ENCODE measurements around the gene MROH8. TPM values are rescaled to one million over a fixed set of nuclear protein-coding genes. Genes with fewer than 3 reads are reported as not detected.

MROH8 gene
- total RNA-seq, 4 donors from 2014 or later = 2.2 to 18.0 (median 3.5) TPM

GRCh38 chr20:37081717-37082289 is 97.5 kb downstream of the MROH8 start:
- H3K27me3 ChIP-seq = no peaks in the 10 kb centered on the region
- no peak overlapping the region for H3K27ac ChIP-seq
- intact Hi-C loops (cut with DNase I; ENCODE audit: low total_unique reads) (no loop called here), in situ Hi-C loops (cut with MboI; ENCODE audit: low pct_ligation_motif_present in 1 of 4, low pct_unique_long_range_greater_than_20kb in 1 of 4, low sequenced_read_pairs in 3 of 4) (no loop called here)
- WGBS, 2 donors (ENCODE audit: low coverage in 1 of 2) = 87 to 90% methylated on average over 2 to 5 of the region's 5 CpGs
- no peak overlapping the region for H3K4me3 ChIP-seq
- no peaks in the 10 kb centered on the region for H3K36me3 ChIP-seq
- H3K9me3 ChIP-seq = no peaks in the 10 kb centered on the region
- TF ChIP-seq POLR2AphosphoS5 (IDR thresholded peaks at IDR 0.05) = no peak
- TF ChIP-seq, protein P1, sequence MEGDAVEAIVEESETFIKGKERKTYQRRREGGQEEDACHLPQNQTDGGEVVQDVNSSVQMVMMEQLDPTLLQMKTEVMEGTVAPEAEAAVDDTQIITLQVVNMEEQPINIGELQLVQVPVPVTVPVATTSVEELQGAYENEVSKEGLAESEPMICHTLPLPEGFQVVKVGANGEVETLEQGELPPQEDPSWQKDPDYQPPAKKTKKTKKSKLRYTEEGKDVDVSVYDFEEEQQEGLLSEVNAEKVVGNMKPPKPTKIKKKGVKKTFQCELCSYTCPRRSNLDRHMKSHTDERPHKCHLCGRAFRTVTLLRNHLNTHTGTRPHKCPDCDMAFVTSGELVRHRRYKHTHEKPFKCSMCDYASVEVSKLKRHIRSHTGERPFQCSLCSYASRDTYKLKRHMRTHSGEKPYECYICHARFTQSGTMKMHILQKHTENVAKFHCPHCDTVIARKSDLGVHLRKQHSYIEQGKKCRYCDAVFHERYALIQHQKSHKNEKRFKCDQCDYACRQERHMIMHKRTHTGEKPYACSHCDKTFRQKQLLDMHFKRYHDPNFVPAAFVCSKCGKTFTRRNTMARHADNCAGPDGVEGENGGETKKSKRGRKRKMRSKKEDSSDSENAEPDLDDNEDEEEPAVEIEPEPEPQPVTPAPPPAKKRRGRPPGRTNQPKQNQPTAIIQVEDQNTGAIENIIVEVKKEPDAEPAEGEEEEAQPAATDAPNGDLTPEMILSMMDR (IDR thresholded peaks at IDR 0.05) = peak in 2 of 5 experiments; percentile 15 to 27
- DNase-seq = peak; percentile 17
- H3K4me1 ChIP-seq = no peaks in the 10 kb centered on the region

DNA sequence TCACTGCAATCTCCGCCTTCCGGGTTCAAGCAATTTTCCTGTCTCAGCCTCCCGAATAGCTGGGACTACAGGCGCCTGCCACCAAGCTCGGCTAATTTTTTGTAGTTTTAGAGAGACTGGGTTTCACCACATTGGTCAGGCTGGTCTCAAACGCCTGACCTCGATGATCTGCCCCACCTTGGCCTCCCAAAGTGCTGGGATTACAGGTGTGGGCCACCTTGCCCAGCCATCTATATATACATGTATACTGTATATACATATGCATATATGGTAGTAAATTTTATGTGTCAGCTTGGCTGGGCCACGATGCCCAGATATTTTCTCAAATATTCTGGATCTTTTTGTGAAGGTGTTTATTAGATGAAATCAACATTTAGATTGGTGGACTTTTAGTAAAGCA is 102.3 kb downstream of the MROH8 start:
- H3K4me3 ChIP-seq = no peak overlapping the region
- H3K9me3 ChIP-seq = no peaks in the 10 kb centered on the region
- no peak for TF ChIP-seq POLR2AphosphoS5 (IDR thresholded peaks at IDR 0.05)
- no peak for TF ChIP-seq EP300 (IDR thresholded peaks at IDR 0.05; ENCODE audit: low read depth)
- TF ChIP-seq, protein P1 (IDR thresholded peaks at IDR 0.05) = no peak
- no peak for TF ChIP-seq POLR2A (IDR thresholded peaks at IDR 0.05)
- intact Hi-C loops (cut with DNase I; ENCODE audit: low total_unique reads) (no loop called here), in situ Hi-C loops (cut with MboI; ENCODE audit: low pct_ligation_motif_present in 1 of 4, low pct_unique_long_range_greater_than_20kb in 1 of 4, low sequenced_read_pairs in 3 of 4) (no loop called here)
- no peaks in the 10 kb centered on the region for H3K4me1 ChIP-seq
- 96 to 98% methylated on average over 8 of the region's 8 CpGs for WGBS, 2 donors (ENCODE audit: low coverage in 1 of 2)
- no peaks in the 10 kb centered on the region for H3K36me3 ChIP-seq
- no peaks in the 10 kb centered on the region for H3K27me3 ChIP-seq
- no peak for DNase-seq
- no peak overlapping the region for H3K27ac ChIP-seq

- Histone ChIP-seq H3K36me3 (no peaks in the 10 kb centered on the region), H3K4me3 (no peak overlapping the region), H3K4me1 (no peaks in the 10 kb centered on the region), H3K27ac (no peak overlapping the region), H3K27me3 (no peaks in the 10 kb centered on the region), H3K9me3 (no peaks in the 10 kb centered on the region)
- 84 to 91% methylated on average over 3 of the region's 3 CpGs for WGBS, 2 donors (ENCODE audit: low coverage in 1 of 2)
- DNase-seq = no peak
- TF ChIP-seq EP300 (IDR thresholded peaks at IDR 0.05; ENCODE audit: low read depth) = no peak
- no peak for TF ChIP-seq POLR2A (IDR thresholded peaks at IDR 0.05)
- TF ChIP-seq, protein P1 (IDR thresholded peaks at IDR 0.05) = no peak
- no peak for TF ChIP-seq POLR2AphosphoS5 (IDR thresholded peaks at IDR 0.05)
- intact Hi-C loops (cut with DNase I; ENCODE audit: low total_unique reads) (no loop called here), in situ Hi-C loops (cut with MboI; ENCODE audit: low pct_ligation_motif_present in 1 of 4, low pct_unique_long_range_greater_than_20kb in 1 of 4, low sequenced_read_pairs in 3 of 4) (no loop called here)
Measured at GRCh38 chr20:37075932-37076685, 103.2 kb downstream of the MROH8 start.

GRCh38 chr20:37072293-37073196 is 106.8 kb downstream of the MROH8 start:
- no peak for DNase-seq
- WGBS, 2 donors (ENCODE audit: low coverage in 1 of 2) = 92 to 96% methylated on average over 10 to 17 of the region's 17 CpGs

More at GRCh38 chr20:37072293-37073196, 106.8 kb downstream of the MROH8 start:
- H3K27me3 ChIP-seq = no peaks in the 10 kb centered on the region
- intact Hi-C loops (cut with DNase I; ENCODE audit: low total_unique reads) = no loop called here
- in situ Hi-C loops (cut with MboI; ENCODE audit: low pct_ligation_motif_present in 1 of 4, low pct_unique_long_range_greater_than_20kb in 1 of 4, low sequenced_read_pairs in 3 of 4) = no loop called here
- no peak overlapping the region for H3K4me3 ChIP-seq
- H3K36me3 ChIP-seq = no peaks in the 10 kb centered on the region
- no peak for TF ChIP-seq POLR2A (IDR thresholded peaks at IDR 0.05)
- TF ChIP-seq EP300 (IDR thresholded peaks at IDR 0.05; ENCODE audit: low read depth) = no peak
- no peak for TF ChIP-seq POLR2AphosphoS5 (IDR thresholded peaks at IDR 0.05)
- TF ChIP-seq, protein P1 (IDR thresholded peaks at IDR 0.05) = no peak
- H3K9me3 ChIP-seq = no peaks in the 10 kb centered on the region
- no peak overlapping the region for H3K27ac ChIP-seq
- H3K4me1 ChIP-seq = no peaks in the 10 kb centered on the region

Measured in transverse colon (tissue), 4 donors.